Adrenal gland (tissue), 5 donors: Measurements from ENCODE around the gene ORM2.
"Not testable (repeated sequence)": the region's sequence is repeated elsewhere in the genome, so short reads cannot be mapped to it uniquely, and the experiment has no call there.

Source experiments
- CTCF ChIP-seq, 6 experiments: fragments of 450-650 bp in 4 of 6; fragments of 200-600 bp in 2 of 6; sonication (generic) in 1 of 6; IDR thresholded peaks; 1 replicate in 5 of 6; 2 replicates in 1 of 6; pipeline versions ENCODE4 v1.5.1 to v1.8.0; 2016 to 2021; ENCODE audit warnings: antibody characterized with exemption in 6 of 6, mild to moderate bottlenecking in 2 of 6, moderate library complexity in 1 of 6
- POLR2A ChIP-seq, 2 donors: fragments of 450-650 bp; IDR thresholded peaks; one replicate each; pipeline ENCODE4 v1.6.1; 2017; ENCODE audit warnings: antibody characterized with exemption in 2 of 2, mild to moderate bottlenecking in 2 of 2, moderate library complexity in 1 of 2
- donor health status: DM: no; HTN: no; CAD: no.

- not testable (repeated sequence) for TF ChIP-seq CTCF, POLR2A (IDR thresholded peaks at IDR 0.05)
These were observed 5.8 kb upstream of the ORM2 start for GRCh38 chr9:114323849-114324248.
